Hepatocyte (in vitro differentiated cells): Measurements from ENCODE around the gene NLK.

ENCODE experiments used
- CTCF ChIP-seq: fragments of 200-600 bp; sonication (generic); IDR thresholded peaks from 2 replicates; pipeline ENCODE4 v1.5.1; 2016; ENCODE audit warnings: antibody characterized with exemption, mild to moderate bottlenecking; ENCODE audit not compliant: poor library complexity
- EZH2 ChIP-seq: fragments of 200-600 bp; sonication (generic); IDR thresholded peaks from 2 replicates; pipeline ENCODE4 v1.6.1; 2016; ENCODE audit warnings: antibody characterized with exemption, mild to moderate bottlenecking, borderline replicate concordance

- no peak for TF ChIP-seq CTCF
- TF ChIP-seq EZH2 = no peak
Measured at GRCh38 chr17:28189667-28190066, 147.2 kb downstream of the NLK start.
